Measurements from ENCODE around the gene STARD6. TPM values are rescaled to one million over a fixed set of nuclear protein-coding genes. Genes with fewer than 3 reads are reported as not detected.

STARD6 gene, protein sequence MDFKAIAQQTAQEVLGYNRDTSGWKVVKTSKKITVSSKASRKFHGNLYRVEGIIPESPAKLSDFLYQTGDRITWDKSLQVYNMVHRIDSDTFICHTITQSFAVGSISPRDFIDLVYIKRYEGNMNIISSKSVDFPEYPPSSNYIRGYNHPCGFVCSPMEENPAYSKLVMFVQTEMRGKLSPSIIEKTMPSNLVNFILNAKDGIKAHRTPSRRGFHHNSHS
- 0.34 TPM in 1 of 2 replicates, not detected in the other for total RNA-seq

GRCh38 chr18:54357660-54358494, at the start of gene STARD6, which contains the start of gene C18orf54:
TSS of gene STARD6 (minus strand) at chr18:54357858. CDS start at chr18:54354573, 3,285 bp downstream.
TSS of gene C18orf54 (plus strand) at chr18:54357906. CDS start at chr18:54360573, 2,667 bp downstream.

Other genes with a start within 250 kb of the STARD6 start
- 37.3 and 61.9 TPM in 2 replicates for gene MBD2, start 133.2 kb downstream of the STARD6 start, total RNA-seq
- 16.4 and 20.0 TPM in 2 replicates for gene POLI, start 88.3 kb downstream of the STARD6 start, total RNA-seq
- gene C18orf54, start within 50 bp of the STARD6 start, total RNA-seq = 1.4 and 2.0 TPM in 2 replicates
- not detected in 2 replicates for gene DYNAP, start 233.4 kb upstream of the STARD6 start, total RNA-seq